Activated T-cell treated with anti-CD3 and anti-CD28 coated beads, Interleukin-2, amount 50 U/mL, for 48 hours (primary cell): Measurements from ENCODE around the gene TSSK6.

Experiments used
- DNase-seq, 2 experiments: peaks; one replicate each; pipeline ENCODE4 v3.0.0-alpha.2; 2020

Gene TSSK6

DNA sequence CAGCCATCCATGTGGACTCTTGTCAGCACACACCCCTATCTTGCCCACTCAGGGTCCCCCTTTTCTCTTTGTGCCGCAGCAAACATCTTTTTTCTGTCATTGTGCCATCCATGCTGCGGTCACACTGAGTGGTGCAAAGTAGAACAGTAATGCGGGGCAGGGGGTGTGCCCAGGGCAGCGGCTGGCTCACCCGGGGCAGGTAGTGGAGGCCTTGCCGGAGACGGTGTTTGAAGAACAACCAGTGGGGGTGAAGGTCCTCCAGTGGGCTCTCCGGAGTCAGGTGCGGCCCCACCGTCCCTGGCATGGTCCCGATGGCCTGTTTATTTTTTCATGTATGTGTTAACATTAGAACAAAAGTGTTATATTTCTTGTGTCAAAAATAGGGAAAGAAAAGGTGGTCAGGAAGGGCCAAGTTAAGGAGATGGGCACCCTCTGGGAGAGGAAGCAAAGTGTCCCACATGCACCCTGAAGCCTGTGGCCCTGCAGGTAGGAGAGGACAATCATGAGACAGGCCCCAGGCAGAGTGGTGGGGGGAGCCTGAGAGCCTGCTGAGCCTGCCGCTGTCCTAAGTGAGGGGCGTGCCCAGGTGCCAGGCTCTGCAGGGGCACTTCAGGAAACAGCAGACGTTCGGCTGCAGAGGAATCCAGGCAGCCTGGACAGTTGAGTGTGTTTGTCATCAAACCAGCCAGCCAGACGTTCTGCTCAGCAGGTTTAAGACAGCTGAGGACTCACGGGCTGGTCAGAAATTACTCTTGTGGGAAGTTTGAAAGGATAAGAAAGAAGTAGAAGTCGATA lies 12.3 kb downstream of the TSSK6 start:
- DNase-seq, result no peak

DNA sequence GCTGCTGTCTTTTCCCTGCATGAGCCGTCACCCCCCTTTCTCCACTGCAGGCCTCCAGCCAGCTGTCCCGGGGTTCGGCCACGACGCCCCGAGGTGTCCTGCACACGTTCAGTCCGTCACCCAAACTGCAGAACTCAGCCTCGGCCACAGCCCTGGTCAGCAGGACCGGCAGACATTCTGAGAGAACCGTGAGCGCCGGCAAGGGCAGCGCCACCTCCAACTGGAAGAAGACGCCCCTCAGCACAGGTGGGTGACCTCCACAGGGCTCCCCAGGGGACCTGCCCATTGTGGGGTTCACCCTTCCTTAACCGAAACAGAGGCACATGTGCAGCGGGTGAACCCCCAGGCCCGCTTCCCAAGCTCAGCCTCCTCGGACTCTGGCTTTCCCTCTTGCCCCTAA lies 13.1 kb downstream of the TSSK6 start:
- DNase-seq, result no peak

DNA sequence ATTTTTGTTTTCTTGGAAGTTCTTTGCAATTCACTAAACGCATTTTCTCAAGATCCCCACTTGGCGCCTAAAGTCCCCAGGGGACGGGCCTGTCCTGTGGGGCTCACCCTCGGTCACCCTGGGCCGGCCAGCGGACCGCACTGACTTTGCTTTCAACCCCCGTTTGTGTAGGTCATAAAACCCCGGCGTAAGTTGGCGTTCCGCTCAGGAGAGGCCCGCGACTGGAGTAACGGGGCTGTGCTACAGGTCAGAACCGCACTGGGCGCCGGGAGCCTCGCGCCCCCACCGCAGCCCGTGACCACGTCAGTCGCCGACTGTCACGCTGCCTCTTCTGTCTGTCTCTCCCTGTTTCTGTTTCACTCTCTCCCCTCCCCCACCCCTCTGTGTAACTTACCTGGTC lies 13.6 kb downstream of the TSSK6 start:
- no peak for DNase-seq

GRCh38 chr19:19500975-19501644 lies 14.2 kb downstream of the TSSK6 start:
- DNase-seq, result no peak

GRCh38 chr19:19499272-19499995 lies 15.9 kb downstream of the TSSK6 start:
- DNase-seq, result no peak

- no peak for DNase-seq
These were observed 16.9 kb downstream of the TSSK6 start for GRCh38 chr19:19498255-19498991.

DNA sequence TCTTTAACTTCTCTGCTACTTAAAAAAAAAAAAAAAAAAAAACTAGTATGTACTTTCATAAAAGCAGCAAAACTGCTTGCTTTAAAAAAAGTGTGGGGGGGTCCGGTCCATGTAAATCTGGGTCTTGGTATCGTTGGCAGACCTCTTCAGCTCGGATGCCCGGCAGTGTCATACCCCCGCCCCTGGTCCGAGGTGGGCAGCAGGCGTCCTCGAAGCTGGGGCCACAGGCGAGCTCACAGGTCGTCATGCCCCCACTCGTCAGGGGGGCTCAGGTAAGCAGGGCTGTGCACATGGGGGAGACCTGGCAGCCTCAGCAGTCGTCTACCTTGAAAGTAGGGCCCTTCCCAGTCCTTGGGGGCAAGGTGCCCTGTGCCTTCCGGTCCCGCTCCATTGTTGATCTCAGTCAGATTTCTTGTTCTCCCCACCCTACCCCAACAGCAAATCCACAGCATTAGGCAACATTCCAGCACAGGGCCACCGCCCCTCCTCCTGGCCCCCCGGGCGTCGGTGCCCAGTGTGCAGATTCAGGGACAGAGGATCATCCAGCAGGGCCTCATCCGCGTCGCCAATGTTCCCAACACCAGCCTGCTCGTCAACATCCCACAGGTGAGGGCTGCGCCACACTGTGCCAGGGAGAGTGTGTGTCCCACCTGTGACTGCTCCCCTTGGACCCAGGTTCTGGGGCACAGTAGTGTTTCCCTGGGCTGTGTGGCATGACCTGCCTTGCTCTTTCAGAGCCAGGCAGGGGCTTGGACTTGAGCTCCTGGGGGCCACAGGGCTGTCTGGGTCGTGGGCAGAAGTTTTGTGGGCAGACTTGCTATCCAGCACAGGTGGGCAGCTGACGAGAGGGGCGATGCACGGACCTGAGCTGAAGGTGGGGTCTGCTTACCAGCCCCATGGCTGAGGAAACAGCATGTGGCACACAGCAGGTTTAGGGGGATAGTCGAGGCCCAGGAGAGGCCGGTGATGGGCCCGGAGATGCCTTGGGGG lies 19.4 kb downstream of the TSSK6 start:
- no peak for DNase-seq

DNA sequence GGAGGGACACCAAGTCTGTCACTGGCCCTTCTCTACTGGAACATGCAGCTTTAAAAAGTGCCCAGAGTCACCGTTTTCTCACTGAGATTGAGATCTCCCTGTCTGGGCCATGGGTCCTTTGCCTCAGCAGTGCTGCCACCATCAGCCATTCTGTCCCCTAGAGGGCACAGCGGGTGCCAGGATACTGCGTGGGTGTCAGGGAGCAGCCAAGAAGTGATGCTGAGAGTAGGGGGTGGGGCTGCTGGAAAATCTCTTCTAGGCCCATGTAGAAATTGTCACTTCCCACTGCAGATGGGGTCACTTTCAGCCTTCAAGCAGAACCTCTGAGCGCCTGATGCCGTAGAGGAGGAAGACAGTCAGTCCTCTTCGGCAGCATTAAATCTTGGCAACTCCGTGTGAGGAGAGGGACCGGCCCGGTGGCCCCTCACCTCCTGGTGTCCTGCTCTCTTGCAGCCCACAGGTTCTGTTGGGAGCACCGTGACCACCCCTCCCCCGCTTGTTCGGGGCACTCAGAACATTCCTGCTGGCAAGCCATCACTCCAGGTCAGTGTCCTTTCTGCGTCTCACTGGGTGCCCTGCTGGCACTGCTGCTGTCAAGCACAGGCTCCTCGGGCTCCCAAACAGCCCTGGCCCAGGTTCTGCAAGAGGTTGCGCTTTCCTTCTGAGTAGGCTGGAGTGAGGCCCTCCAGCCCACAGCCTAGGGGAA lies 21.4 kb downstream of the TSSK6 start:
- DNase-seq, result no peak

DNA sequence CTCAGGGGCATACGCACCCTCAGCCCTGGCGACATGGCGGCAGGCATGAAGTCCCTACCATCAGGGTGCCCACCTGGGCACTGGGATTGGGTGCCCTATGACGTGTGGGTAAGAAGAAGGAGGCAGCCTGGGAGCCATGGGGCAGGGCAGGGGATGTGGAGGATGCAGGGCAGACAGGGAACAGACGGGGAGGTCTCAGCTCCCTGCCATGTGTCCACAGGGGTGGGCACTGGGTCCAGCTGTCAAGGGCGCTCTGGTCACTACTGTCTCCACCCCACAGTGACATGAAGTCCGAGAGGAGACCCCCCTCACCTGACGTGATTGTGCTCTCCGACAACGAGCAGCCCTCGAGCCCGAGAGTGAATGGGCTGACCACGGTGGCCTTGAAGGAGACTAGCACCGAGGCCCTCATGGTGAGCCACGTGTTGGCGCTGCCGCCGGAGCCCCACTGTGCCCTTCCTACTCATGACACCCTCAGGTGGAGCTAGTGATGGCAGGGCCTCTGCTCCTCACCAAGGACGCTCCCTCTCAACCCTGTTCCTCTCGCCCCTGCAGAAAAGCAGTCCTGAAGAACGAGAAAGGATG lies 23.2 kb downstream of the TSSK6 start:
- DNase-seq, result no peak

DNA sequence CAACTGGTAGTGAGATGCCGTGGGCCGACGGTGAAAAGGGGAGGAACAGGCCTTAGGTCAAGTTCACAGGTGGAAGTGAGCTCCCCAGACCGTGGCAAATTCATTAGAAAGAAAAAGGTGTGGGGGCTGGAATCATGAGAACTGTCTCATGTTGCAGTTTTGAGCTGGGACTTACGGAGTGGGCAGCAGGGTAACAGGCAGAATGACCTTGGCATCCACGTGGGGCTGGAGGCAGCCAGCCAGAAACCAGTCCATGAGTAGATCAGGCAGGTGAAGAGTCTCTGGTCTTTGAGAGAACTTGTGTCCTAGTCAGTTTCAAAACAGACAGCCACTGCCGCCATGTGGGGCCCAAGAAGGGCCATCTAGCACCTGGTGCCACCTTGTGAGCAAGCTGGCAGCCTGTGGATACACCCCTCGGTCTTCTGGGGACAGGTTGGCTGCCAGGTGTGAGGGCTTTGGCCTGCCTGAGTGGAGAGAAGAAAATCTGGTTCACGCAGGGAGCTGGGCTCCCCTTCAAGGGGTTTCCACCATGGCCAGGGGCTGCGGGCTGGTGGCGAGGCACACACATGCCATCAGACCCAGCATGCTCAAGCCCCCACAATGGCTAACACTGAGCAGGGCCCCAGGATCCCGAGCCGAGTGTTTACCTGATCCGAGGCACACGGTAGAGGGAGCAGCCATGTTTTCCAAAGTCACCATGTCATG lies 23.9 kb downstream of the TSSK6 start:
- DNase-seq, result no peak

GRCh38 chr19:19490214-19490968 lies 25.0 kb downstream of the TSSK6 start:
- DNase-seq, result peak; percentile 87 to 89

GRCh38 chr19:19489804-19490204 lies 25.5 kb downstream of the TSSK6 start:
- DNase-seq, result no peak

DNA sequence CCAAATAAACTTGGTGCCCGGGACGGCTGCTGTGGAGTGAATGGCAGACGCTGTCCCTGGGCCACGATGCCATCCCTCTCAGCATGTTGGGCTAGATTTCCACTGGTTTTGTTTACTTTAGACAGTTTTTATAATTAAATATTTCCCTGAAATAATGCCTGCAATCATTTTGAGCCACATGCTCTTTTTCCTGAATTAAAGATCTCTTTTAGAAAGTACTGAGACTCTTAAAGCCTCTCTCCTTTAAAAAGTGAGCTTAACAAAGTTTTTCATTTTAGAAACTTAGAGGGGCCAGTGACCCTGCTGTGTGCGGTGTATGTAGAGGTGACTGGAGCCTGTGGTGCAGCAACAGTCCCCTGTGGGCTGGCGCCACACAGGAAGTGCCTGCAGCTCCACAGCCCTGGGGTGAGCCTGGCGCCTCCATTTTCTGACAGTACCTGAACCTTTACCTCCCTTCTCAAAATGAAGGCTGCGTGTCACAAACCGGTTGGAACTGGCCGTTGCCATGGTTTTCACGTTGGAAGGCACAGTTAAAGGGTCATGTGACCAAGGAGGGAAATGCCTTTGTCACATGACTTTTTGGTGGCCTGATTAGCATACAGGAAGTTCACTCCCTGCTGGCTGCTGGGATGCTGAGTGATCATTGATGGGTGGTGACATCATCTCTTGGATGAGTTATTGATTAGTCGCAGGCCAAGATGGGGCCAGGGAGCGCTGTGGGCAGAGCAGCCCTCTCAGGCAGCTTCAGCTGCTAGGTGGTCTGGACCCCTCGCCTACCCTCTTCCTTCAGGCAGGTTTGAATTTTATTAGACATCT lies 26.3 kb downstream of the TSSK6 start:
- peak; percentile 87 to 89 for DNase-seq

DNA sequence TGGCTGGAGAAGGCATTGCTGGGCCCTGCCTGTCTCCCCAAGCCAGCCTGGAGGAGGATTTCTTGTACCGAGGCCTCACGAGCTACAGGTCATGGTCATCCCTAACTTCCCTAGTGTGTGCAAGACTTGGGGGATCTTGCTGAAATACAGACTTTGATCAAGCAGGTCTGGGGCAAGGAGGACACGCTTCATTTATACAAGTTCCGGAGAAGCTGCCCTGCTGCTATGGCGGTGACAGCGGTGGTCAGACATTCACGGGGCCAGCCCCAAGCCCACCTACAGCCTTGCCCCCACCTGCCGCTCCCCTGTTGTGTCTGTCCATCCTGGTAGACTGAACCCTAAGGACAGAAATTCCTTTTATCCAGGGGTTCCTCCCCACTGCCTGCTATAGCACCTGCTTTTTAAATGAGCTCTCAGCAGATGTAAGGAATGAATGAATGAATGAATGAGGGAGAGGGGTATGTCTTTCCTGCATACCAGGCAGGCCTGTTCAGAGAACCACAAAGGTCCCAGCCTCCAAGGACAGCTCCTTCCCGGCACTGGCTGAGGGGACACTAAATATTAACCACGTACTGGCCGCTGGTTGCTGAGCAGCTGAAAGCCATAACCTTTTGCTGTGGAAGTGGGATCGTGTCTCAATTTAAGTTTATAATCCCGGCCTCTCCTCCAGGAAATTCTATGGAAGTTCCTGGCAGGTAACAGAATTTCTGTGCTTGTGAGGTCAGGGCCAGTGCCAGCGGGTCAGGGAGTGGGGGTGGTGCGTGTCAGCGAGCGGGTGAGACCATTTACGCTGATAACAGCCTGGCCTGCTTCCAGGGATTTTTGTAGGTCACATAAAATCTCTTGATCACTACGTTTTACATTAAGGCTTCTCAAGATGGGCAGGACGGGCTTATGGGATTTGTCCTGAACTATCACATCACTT lies 27.1 kb downstream of the TSSK6 start:
- no peak for DNase-seq

GRCh38 chr19:19487077-19487949 lies 28.0 kb downstream of the TSSK6 start:
- DNase-seq, result no peak
